SK-N-SH treated with all-trans-retinoic acid at 6 μM for 48 hours (cell line): ENCODE results near the gene RASL11B.
A peak's percentile ranks its signal among the peaks of the same experiment; 100 is the strongest.

Experiments
- CSRNP3 ChIP-seq: fragments of 250-450 bp; sonication (Bioruptor Pico); IDR thresholded peaks from 2 replicates; pipeline ENCODE4 v1.5.1; 2021; ENCODE audit warnings: mild to moderate bottlenecking, moderate library complexity
- OSR1 ChIP-seq: fragments of 250-450 bp; sonication (Bioruptor Pico); IDR thresholded peaks from 2 replicates; pipeline ENCODE4 v1.8.0; 2022; ENCODE audit warnings: moderate library complexity, mild to moderate bottlenecking, inconsistent platforms
- TOX ChIP-seq: fragments of 250-450 bp; sonication (Bioruptor Pico); IDR thresholded peaks from 2 replicates; pipeline ENCODE4 v1.8.0; 2021; ENCODE audit warnings: mild to moderate bottlenecking, moderate library complexity, borderline replicate concordance
- TSHZ2 ChIP-seq: fragments of 250-450 bp; sonication (Bioruptor Pico); IDR thresholded peaks from 2 replicates; pipeline ENCODE4 v1.5.0; 2020; ENCODE audit warnings: mild to moderate bottlenecking, moderate library complexity
- ZFP3 ChIP-seq: fragments of 250-450 bp; sonication (Bioruptor Pico); IDR thresholded peaks from 2 replicates; pipeline ENCODE4 v1.5.0; 2020; ENCODE audit warnings: mild to moderate bottlenecking, moderate library complexity
- ZNF8 ChIP-seq: fragments of 450-650 bp; formaldehyde crosslinking; IDR thresholded peaks from 2 replicates; pipeline ENCODE4 v1.5.0; 2020; ENCODE audit warnings: mild to moderate bottlenecking, moderate library complexity

- no peak for TF ChIP-seq CSRNP3 (CRISPR knock-in tag)
- TF ChIP-seq ZFP3 (CRISPR knock-in tag) = peak; percentile 76; the same call in 1 of the 2 replicates
- TF ChIP-seq TOX (CRISPR knock-in tag) = no peak
- TF ChIP-seq TSHZ2 = no peak
- no peak for TF ChIP-seq ZNF8 (CRISPR knock-in tag)
- no peak for TF ChIP-seq OSR1 (CRISPR knock-in tag)
Observed at GRCh38 chr4:52864793-52865192, 2.7 kb downstream of the RASL11B start.
